Tibial nerve (tissue), 4 donors: ENCODE data around the gene MRPL16. TPM values are rescaled to one million over a fixed set of nuclear protein-coding genes. Genes with fewer than 3 reads are reported as not detected.
"Not testable (repeated sequence)": the region's sequence is repeated elsewhere in the genome, so short reads cannot be mapped to it uniquely, and the experiment has no call there.

Experiments
- DNase-seq, 2 donors: peaks; one replicate each; pipeline ENCODE4 v3.0.0-alpha.2; 2019; ENCODE audit warnings: low spot score in 2 of 2
- H3K27ac ChIP-seq, 4 donors: fragments of 200-600 bp; sonication (generic) in 3 of 4; one replicate each; pipeline ENCODE4 v1.5.1; 2017 to 2019; ENCODE audit warnings: mild to moderate bottlenecking in 1 of 4
- H3K27me3 ChIP-seq, 2 donors: fragments of 200-600 bp; sonication (generic) in 1 of 2; one replicate each; pipeline versions ENCODE4 v1.5.1 to v1.6.0; 2017 to 2019
- H3K36me3 ChIP-seq, 3 donors: fragments of 200-600 bp; sonication (generic); one replicate each; pipeline ENCODE4 v1.5.1; 2018 to 2019
- H3K4me1 ChIP-seq, 4 donors: fragments of 200-600 bp; sonication (generic) in 3 of 4; one replicate each; pipeline ENCODE4 v1.5.1; 2017 to 2019
- H3K4me3 ChIP-seq, 4 donors: fragments of 200-600 bp; sonication (generic) in 3 of 4; one replicate each; pipeline ENCODE4 v1.5.1; 2017 to 2019; ENCODE audit warnings: mild to moderate bottlenecking in 1 of 4, moderate library complexity in 1 of 4
- H3K9me3 ChIP-seq, 4 donors: fragments of 200-600 bp; sonication (generic) in 3 of 4; one replicate each; pipeline ENCODE4 v1.5.1; 2017 to 2019
- EP300 ChIP-seq, 2 donors: sonication (generic); formaldehyde crosslinking; IDR thresholded peaks; one replicate each; pipeline ENCODE4 v1.6.1; 2017; ENCODE audit warnings: antibody characterized with exemption in 2 of 2, mild to moderate bottlenecking in 1 of 2
- POLR2A ChIP-seq, 2 donors: fragments of 450-650 bp; IDR thresholded peaks; one replicate each; pipeline ENCODE4 v1.6.1; 2017; ENCODE audit warnings: antibody characterized with exemption in 2 of 2, mild to moderate bottlenecking in 2 of 2, moderate library complexity in 2 of 2
- WGBS, 2 donors: methylation state at CpG; one replicate each; pipeline ENCODE4 v1.1.5; 2018; 5-methylcytosine and 5-hydroxymethylcytosine counted together
- total RNA-seq, 4 donors: library from RNA; depleted of rRNA; stranded (reverse); fragments of >200 nt; gene quantifications; one replicate each; pipeline ENCODE4 v1.1.0, GENCODE V29; 2016
- TF ChIP-seq, protein P1 (sequence below), 5 experiments: fragments of 200-600 bp in 3 of 5; fragments of 450-650 bp in 2 of 5; sonication (generic) in 3 of 5; IDR thresholded peaks; one replicate each; pipeline ENCODE4 v1.5.1; 2016 to 2019; ENCODE audit warnings: antibody characterized with exemption in 5 of 5, mild to moderate bottlenecking in 3 of 5, moderate library complexity in 2 of 5

The MRPL16 gene
- total RNA-seq, 4 donors from 2014 or later = 30.0 to 41.0 (median 32.9) TPM

DNA sequence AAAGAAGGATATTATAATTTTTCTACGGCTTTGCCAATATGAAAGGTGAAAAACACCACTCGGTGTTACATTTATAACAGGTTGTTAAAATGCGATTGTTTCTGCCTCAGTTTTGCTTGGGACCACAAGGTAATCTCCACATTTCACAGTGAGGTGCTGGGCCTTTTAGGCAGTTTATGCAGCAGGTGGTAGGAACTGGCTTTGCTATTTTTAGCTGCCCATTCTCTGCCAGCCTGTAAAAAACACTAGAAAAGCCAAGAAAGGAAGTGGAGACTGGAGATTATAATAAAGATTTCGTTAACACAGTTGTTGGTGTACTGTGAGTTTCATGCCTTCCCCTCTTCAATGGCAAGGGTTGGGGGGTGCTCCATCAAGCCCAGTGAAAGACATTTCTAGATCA is 8.0 kb upstream of the MRPL16 start:
- 70 to 77% methylated on average over 4 of the region's 4 CpGs for WGBS, 2 donors
- Histone ChIP-seq H3K27me3 (peaks cover 0 to 7% of the 10 kb centered on the region in 2 donors), H3K27ac (no peak overlapping the region), H3K36me3 (no peaks in the 10 kb centered on the region), H3K9me3 (no peaks in the 10 kb centered on the region), H3K4me3 (no peak overlapping the region), H3K4me1 (peaks cover 0 to 8% (median 3%) of the 10 kb centered on the region in 4 donors)
- no peak for DNase-seq
- TF ChIP-seq POLR2A (IDR thresholded peaks at IDR 0.05) (no peak), EP300 (IDR thresholded peaks at IDR 0.05) (no peak)
- TF ChIP-seq, protein P1, sequence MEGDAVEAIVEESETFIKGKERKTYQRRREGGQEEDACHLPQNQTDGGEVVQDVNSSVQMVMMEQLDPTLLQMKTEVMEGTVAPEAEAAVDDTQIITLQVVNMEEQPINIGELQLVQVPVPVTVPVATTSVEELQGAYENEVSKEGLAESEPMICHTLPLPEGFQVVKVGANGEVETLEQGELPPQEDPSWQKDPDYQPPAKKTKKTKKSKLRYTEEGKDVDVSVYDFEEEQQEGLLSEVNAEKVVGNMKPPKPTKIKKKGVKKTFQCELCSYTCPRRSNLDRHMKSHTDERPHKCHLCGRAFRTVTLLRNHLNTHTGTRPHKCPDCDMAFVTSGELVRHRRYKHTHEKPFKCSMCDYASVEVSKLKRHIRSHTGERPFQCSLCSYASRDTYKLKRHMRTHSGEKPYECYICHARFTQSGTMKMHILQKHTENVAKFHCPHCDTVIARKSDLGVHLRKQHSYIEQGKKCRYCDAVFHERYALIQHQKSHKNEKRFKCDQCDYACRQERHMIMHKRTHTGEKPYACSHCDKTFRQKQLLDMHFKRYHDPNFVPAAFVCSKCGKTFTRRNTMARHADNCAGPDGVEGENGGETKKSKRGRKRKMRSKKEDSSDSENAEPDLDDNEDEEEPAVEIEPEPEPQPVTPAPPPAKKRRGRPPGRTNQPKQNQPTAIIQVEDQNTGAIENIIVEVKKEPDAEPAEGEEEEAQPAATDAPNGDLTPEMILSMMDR (IDR thresholded peaks at IDR 0.05) = no peak

DNA sequence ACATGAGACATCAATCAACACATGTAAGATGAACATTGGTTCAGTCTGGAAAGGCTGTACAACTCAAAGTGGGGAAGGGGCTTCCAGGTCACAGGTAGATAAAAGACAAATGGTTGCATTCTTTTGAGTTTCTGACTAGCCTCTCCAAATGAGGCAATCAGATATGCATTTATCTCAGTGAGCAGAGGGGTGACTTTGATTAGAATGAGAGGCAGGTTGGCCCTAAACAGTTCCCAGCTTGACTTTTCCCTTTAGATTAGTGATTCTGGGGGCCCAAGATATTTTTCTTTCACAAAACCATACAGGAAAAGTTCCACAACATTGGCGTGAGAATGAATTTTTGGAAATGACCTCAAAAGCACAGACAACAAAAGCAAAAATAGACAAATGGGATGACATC is 5.9 kb upstream of the MRPL16 start:
- WGBS, 2 donors = 73 to 91% methylated on average over 1 of the region's 1 CpG

DNA sequence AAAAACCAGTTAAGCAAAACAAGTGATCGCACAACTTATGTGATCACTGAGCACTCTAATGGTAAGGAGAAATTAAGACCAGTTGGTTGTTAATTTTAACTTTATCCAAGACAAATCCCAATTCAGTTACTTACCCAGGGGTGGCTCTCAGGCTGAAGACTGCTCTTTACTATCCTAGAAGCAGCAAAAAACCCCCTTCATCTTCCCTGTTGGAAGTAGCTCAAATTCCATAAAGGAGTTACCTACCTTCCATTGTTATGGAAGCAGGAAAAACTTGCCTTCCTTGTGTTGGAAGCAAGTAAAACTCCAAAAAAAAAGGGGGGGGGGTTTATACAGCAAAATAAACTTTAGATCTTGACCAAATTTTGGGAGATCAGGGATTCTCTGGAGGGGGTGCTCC is 5.2 kb upstream of the MRPL16 start:
- H3K4me1 ChIP-seq = peaks cover 0 to 5% (median 0%) of the 10 kb centered on the region in 4 donors
- H3K27ac ChIP-seq = no peak overlapping the region
- H3K36me3 ChIP-seq = no peaks in the 10 kb centered on the region
- no peak overlapping the region for H3K4me3 ChIP-seq
- H3K9me3 ChIP-seq = no peaks in the 10 kb centered on the region
- WGBS, 2 donors = 77 to 89% methylated on average over 1 of the region's 1 CpG
- H3K27me3 ChIP-seq = peaks cover 0 to 7% of the 10 kb centered on the region in 2 donors
- TF ChIP-seq, protein P1 (IDR thresholded peaks at IDR 0.05) = no peak
- TF ChIP-seq POLR2A (IDR thresholded peaks at IDR 0.05) (no peak), EP300 (IDR thresholded peaks at IDR 0.05) (no peak)
- DNase-seq = no peak

More for the DNA sequence above, 5.9 kb upstream of the MRPL16 start:
- H3K27ac ChIP-seq, DNase-seq, H3K4me1 ChIP-seq, H3K4me3 ChIP-seq, H3K9me3 ChIP-seq, H3K27me3 ChIP-seq, H3K36me3 ChIP-seq: not testable (repeated sequence)

DNA sequence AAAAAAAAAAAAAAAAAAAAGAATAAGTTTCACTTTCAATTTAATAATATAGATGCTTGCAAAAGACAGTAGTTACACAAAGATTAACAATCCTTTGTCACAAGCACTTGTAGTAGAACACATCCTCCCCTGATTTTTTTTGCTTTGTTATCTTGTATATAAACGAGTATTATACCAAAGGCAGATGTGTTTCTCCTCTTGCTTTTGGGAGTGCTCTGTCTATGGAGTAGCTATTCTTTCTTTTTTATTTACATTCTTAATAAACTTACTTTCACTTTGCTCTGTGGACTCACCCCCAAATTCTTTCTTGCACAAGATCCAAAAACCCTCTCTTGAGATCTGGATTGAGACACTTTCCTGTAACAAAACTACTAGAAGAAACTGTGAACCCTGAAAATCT is 3.4 kb upstream of the MRPL16 start:
- Histone ChIP-seq H3K4me3 (no peak overlapping the region), H3K27me3 (peaks cover 0 to 7% of the 10 kb centered on the region in 2 donors), H3K9me3 (no peaks in the 10 kb centered on the region), H3K36me3 (peaks cover 0 to 3% (median 0%) of the 10 kb centered on the region in 3 donors), H3K4me1 (peaks cover 0 to 11% (median 7%) of the 10 kb centered on the region in 4 donors), H3K27ac (no peak overlapping the region)
- TF ChIP-seq, protein P1 (IDR thresholded peaks at IDR 0.05) = no peak
- TF ChIP-seq POLR2A (IDR thresholded peaks at IDR 0.05) = no peak
- no peak for TF ChIP-seq EP300 (IDR thresholded peaks at IDR 0.05)
- WGBS, 2 donors = 58 to 63% methylated on average over 1 of the region's 1 CpG
- no peak for DNase-seq

DNA sequence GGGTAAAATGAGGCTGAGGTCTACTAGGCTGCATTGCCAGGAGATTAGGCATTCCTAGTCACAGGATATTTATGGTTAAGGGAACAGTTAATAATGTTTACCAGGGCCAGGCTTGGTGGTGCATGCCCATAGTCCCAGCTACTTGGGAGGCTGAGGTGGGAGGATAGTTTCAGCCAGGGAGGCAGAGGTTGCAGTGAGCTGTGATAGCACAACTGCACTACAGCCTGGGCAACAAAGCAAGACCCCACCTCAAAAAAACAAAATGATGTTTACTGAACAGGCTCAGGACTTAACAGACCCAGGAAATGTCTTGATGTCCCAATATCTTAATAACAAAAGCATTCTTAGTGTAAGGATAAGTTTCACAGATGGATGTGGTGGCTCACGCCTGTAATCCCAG is 2.8 kb upstream of the MRPL16 start:
- TF ChIP-seq, protein P1 (IDR thresholded peaks at IDR 0.05) = no peak
- no peak for TF ChIP-seq EP300 (IDR thresholded peaks at IDR 0.05)
- peaks cover 0 to 10% (median 0%) of the 10 kb centered on the region in 3 donors for H3K36me3 ChIP-seq
- 92 to 93% methylated on average over 1 of the region's 1 CpG for WGBS, 2 donors
- no peak overlapping the region for H3K4me3 ChIP-seq
- peaks cover 0 to 15% (median 7%) of the 10 kb centered on the region in 4 donors for H3K4me1 ChIP-seq
- no peak overlapping the region for H3K27ac ChIP-seq
- peaks cover 0 to 7% of the 10 kb centered on the region in 2 donors for H3K27me3 ChIP-seq
- no peak for DNase-seq
- no peaks in the 10 kb centered on the region for H3K9me3 ChIP-seq

DNA sequence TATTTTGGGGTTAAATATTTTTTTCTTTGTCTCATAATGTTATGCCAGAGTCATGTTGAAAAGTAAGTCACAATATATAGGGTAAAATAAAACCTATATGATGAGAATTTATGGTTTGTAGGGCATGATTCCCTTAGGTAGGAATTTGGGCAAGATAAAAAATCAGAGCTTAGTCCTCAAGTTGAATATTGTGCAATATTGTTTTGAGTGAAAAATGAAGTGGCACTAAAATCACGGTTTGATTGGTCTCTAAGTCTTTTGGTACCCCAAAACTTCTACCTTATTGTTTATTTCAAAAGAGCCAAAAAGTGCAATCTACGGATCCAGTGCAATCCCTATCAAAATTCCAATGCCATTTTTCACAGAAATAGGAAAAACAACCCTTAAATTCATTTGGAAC is 1.6 kb upstream of the MRPL16 start:
- peaks cover 0 to 7% of the 10 kb centered on the region in 2 donors for H3K27me3 ChIP-seq
- peaks cover 0 to 19% (median 0%) of the 10 kb centered on the region in 3 donors for H3K36me3 ChIP-seq
- no peaks in the 10 kb centered on the region for H3K9me3 ChIP-seq
- H3K4me3 ChIP-seq = no peak overlapping the region
- H3K4me1 ChIP-seq = peaks cover 0 to 15% (median 7%) of the 10 kb centered on the region in 4 donors
- TF ChIP-seq, protein P1 (IDR thresholded peaks at IDR 0.05) = no peak
- no peak for TF ChIP-seq POLR2A (IDR thresholded peaks at IDR 0.05)
- no peak for TF ChIP-seq EP300 (IDR thresholded peaks at IDR 0.05)
- 89% methylated on average over 2 of the region's 2 CpGs for WGBS, 2 donors
- no peak for DNase-seq
- no peak overlapping the region for H3K27ac ChIP-seq
